Astrocyte (in vitro differentiated cells and primary cell): Measurements from ENCODE around the gene PRR29. TPM values are rescaled to one million over a fixed set of nuclear protein-coding genes. Genes with fewer than 3 reads are reported as not detected.

ENCODE experiments used
- DNase-seq: peaks from one replicate; pipeline ENCODE4 v3.0.0-alpha.2; 2010; ENCODE audit warnings: low read depth
- FAIRE-seq: peaks from 2 replicates; lab custom pipeline; 2011; peaks lifted over from hg19 to GRCh38; lab: Jason Lieb, UNC
- H2AFZ ChIP-seq: 2 replicates; pipeline ENCODE4 v1.6.0; 2012; ENCODE audit warnings: low read depth, low read length, inconsistent platforms
- H3K27ac ChIP-seq: 2 replicates; pipeline ENCODE4 v1.5.1; 2011; ENCODE audit warnings: low read depth, low read length, inconsistent platforms
- H3K27me3 ChIP-seq: 2 replicates; pipeline ENCODE4 v1.6.0; 2011; ENCODE audit warnings: low read length, inconsistent platforms; ENCODE audit not compliant: insufficient read depth
- H3K36me3 ChIP-seq: 2 replicates; pipeline ENCODE4 v1.5.1; 2011; ENCODE audit warnings: low read length, inconsistent platforms; ENCODE audit not compliant: insufficient read depth
- H3K4me1 ChIP-seq: 2 replicates; pipeline ENCODE4 v1.5.1; 2011; ENCODE audit warnings: low read length, inconsistent platforms; ENCODE audit not compliant: insufficient read depth
- H3K4me2 ChIP-seq: 2 replicates; pipeline ENCODE4 v1.6.0; 2012; ENCODE audit warnings: low read length, inconsistent platforms
- H3K4me3 ChIP-seq: 2 replicates; pipeline ENCODE4 v1.5.1; 2011; ENCODE audit warnings: low read depth, mild to moderate bottlenecking, low read length, inconsistent platforms; ENCODE audit not compliant: insufficient read depth
- H3K79me2 ChIP-seq: 2 replicates; pipeline ENCODE4 v1.6.0; 2012; ENCODE audit warnings: mild to moderate bottlenecking, low read length, inconsistent platforms; ENCODE audit not compliant: insufficient read depth
- H3K9ac ChIP-seq: 2 replicates; pipeline ENCODE4 v1.6.0; 2012; ENCODE audit warnings: mild to moderate bottlenecking, low read length, inconsistent platforms
- H3K9me3 ChIP-seq: 2 replicates; pipeline ENCODE4 v1.5.1; 2012; ENCODE audit warnings: low read depth, mild to moderate bottlenecking, low read length, inconsistent platforms; ENCODE audit not compliant: insufficient read depth
- H4K20me1 ChIP-seq: 2 replicates; pipeline ENCODE4 v1.6.0; 2012; ENCODE audit warnings: low read length, inconsistent platforms; ENCODE audit not compliant: insufficient read depth
- H3K27ac Mint-ChIP-seq: one replicate; pipeline ENCODE4 v1.8.0; 2021; ENCODE audit warnings: mild to moderate bottlenecking, mixed read lengths; ENCODE audit not compliant: unreplicated experiment
- H3K27me3 Mint-ChIP-seq: one replicate; pipeline ENCODE4 v1.8.0; 2021; ENCODE audit warnings: low read depth, mixed read lengths; ENCODE audit not compliant: unreplicated experiment
- H3K36me3 Mint-ChIP-seq: one replicate; pipeline ENCODE4 v1.8.0; 2021; ENCODE audit warnings: low read depth, mixed read lengths; ENCODE audit not compliant: unreplicated experiment
- H3K4me1 Mint-ChIP-seq: one replicate; pipeline ENCODE4 v1.8.0; 2021; ENCODE audit warnings: low read depth, mixed read lengths; ENCODE audit not compliant: unreplicated experiment
- H3K4me3 Mint-ChIP-seq: one replicate; pipeline ENCODE4 v1.8.0; 2021; ENCODE audit warnings: mild to moderate bottlenecking, moderate library complexity, mixed read lengths; ENCODE audit not compliant: unreplicated experiment
- H3K9me3 Mint-ChIP-seq: one replicate; pipeline ENCODE4 v1.8.0; 2021; ENCODE audit warnings: mild to moderate bottlenecking, mixed read lengths; ENCODE audit not compliant: unreplicated experiment
- CTCF ChIP-seq: IDR thresholded peaks from 2 replicates; pipeline ENCODE4 v1.5.1; 2011; ENCODE audit warnings: low read depth, mild to moderate bottlenecking, inconsistent platforms, low read length, moderate library complexity; ENCODE audit not compliant: insufficient read depth
- EZH2 ChIP-seq: IDR thresholded peaks from 2 replicates; pipeline ENCODE4 v1.6.1; 2012; ENCODE audit warnings: mild to moderate bottlenecking, low read length, inconsistent platforms; ENCODE audit not compliant: insufficient read depth
- total RNA-seq: library from RNA; stranded (reverse); gene quantifications from 2 replicates; pipeline ENCODE4 v1.2.1, GENCODE V29; 2021

PRR29 gene
- total RNA-seq, 1 donor from 2014 or later = 0.54 TPM

- Histone ChIP-seq H3K36me3 (no peaks in the 10 kb centered on the region), H4K20me1 (no peaks in the 10 kb centered on the region), H3K27ac (no peak overlapping the region), H3K4me2 (no peak overlapping the region), H3K79me2 (no peaks in the 10 kb centered on the region), H3K4me3 (no peak overlapping the region), H3K4me1 (peaks cover 6% of the 10 kb centered on the region), H3K9me3 (no peaks in the 10 kb centered on the region), H3K27me3 (no peaks in the 10 kb centered on the region), H3K9ac (no peak overlapping the region), H2AFZ (no peak overlapping the region)
- FAIRE-seq (no peak), DNase-seq (no peak)
- H3K4me3 Mint-ChIP-seq = no peak overlapping the region
- H3K4me1 Mint-ChIP-seq = peaks cover 9% of the 10 kb centered on the region
- no peak for TF ChIP-seq EZH2
- TF ChIP-seq CTCF = no peak
- H3K9me3 Mint-ChIP-seq = no peaks in the 10 kb centered on the region
- H3K27ac Mint-ChIP-seq = no peak overlapping the region
- H3K27me3 Mint-ChIP-seq = peaks cover 17% of the 10 kb centered on the region
- no peaks in the 10 kb centered on the region for H3K36me3 Mint-ChIP-seq
These were observed 10.2 kb downstream of the PRR29 start for GRCh38 chr17:64008346-64008745.

GRCh38 chr17:64008830-64009229, 10.7 kb downstream of the PRR29 start:
- H3K27me3 Mint-ChIP-seq = peaks cover 12% of the 10 kb centered on the region
- H3K36me3 Mint-ChIP-seq = no peaks in the 10 kb centered on the region
- H3K4me3 Mint-ChIP-seq = no peak overlapping the region
- no peaks in the 10 kb centered on the region for H3K9me3 Mint-ChIP-seq
- H3K4me1 ChIP-seq = peaks cover 6% of the 10 kb centered on the region
- no peak overlapping the region for H3K4me3 ChIP-seq
- no peak for FAIRE-seq
- no peak overlapping the region for H3K4me2 ChIP-seq
- peaks cover 9% of the 10 kb centered on the region for H3K4me1 Mint-ChIP-seq
- no peak overlapping the region for H2AFZ ChIP-seq
- no peaks in the 10 kb centered on the region for H4K20me1 ChIP-seq
- no peak for TF ChIP-seq CTCF
- TF ChIP-seq EZH2 = no peak
- no peaks in the 10 kb centered on the region for H3K27me3 ChIP-seq
- DNase-seq = no peak
- H3K9ac ChIP-seq = no peak overlapping the region
- H3K27ac ChIP-seq = no peak overlapping the region
- H3K27ac Mint-ChIP-seq = no peak overlapping the region
- no peaks in the 10 kb centered on the region for H3K79me2 ChIP-seq
- no peaks in the 10 kb centered on the region for H3K36me3 ChIP-seq
- H3K9me3 ChIP-seq = no peaks in the 10 kb centered on the region

DNA sequence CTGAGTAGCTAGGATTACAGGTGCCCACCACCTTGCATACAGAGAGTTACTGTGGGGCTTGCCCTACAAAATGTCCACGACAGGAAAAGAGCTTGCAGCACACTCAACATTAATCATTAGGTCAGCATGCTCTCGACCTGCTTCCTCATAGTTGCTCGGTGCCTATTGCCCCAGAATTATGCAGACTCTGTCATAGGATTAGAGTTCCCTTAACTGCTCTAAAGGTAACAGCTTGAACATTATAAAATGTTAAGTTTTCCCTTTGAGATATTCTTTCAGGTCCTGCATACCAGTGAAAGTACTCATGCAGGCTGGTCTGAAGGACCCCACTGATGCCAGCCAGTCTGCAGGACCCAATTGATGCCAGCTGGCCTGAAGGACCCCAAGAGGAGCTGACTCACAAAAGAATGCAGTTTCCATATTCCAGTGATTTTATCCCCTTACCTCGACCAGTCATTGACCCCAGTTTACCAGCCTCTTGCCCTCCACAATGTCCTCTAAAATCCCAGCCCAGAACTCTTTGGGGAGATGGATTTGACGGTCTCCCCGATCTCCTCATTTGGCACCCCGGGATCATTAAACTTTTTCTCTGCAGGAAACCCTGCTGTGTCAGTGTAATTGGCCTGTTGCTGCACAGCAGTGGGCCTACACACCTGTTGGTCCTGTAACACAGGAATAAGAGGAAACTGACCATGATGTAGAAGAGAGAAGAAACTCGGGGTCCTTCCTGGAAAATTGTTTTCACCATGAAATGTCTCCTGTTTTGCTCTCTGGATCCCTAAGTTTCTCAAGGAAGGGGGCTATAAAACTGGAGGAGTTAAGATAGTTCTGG, 11.6 kb downstream of the PRR29 start:
- Histone ChIP-seq H3K27me3 (no peaks in the 10 kb centered on the region), H3K4me3 (no peak overlapping the region), H3K4me2 (no peak overlapping the region), H4K20me1 (no peaks in the 10 kb centered on the region), H3K27ac (no peak overlapping the region), H3K9me3 (no peaks in the 10 kb centered on the region), H3K79me2 (no peaks in the 10 kb centered on the region), H3K9ac (no peak overlapping the region), H3K4me1 (peaks cover 6% of the 10 kb centered on the region), H3K36me3 (no peaks in the 10 kb centered on the region), H2AFZ (no peak overlapping the region)
- no peak for DNase-seq
- H3K36me3 Mint-ChIP-seq = no peaks in the 10 kb centered on the region
- no peak for TF ChIP-seq CTCF
- no peak for TF ChIP-seq EZH2
- peaks cover 9% of the 10 kb centered on the region for H3K4me1 Mint-ChIP-seq
- no peak overlapping the region for H3K4me3 Mint-ChIP-seq
- H3K27ac Mint-ChIP-seq = no peak overlapping the region
- no peaks in the 10 kb centered on the region for H3K9me3 Mint-ChIP-seq
- peaks cover 4% of the 10 kb centered on the region for H3K27me3 Mint-ChIP-seq
- FAIRE-seq = no peak
